ENCODE data around the gene FAM135A. TPM values are rescaled to one million over a fixed set of nuclear protein-coding genes. Genes with fewer than 3 reads are reported as not detected.

Gene FAM135A
- total and polyA plus RNA-seq, 2 of the 8 experiments (the other 6 are each of a cell fraction or from before 2014, with no cell fraction given), result 17.4 to 35.7 TPM

DNA sequence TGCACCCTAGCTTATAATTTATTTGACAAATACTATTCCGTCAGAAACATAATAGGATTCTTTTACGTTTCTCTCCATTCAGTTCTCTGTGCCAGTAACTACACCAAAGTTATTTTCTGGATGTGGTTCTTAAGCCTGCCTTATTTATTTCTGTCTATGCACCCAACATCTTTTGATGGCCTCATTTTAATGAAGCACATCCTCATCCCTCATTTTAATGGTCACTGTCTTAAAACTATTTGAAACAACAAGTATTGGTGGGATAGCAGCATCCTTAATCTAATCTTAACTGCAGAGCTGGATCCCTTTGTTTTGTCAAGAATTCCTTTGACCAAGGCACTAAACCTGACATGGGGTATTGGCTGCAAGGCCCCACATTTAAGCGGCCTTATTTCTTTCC, 11.0 kb downstream of the FAM135A start:
- POLR2A ChIA-PET (ENCODE audit: partially characterized antibody), result interaction anchor here (2.9 kb wide), 1 partner anchor 12 kb away, joined by 10 read pairs; the partner anchor contains the start of gene FAM135A

More for the DNA sequence above, 11.0 kb downstream of the FAM135A start:
- Histone ChIP-seq H3K23ac (ENCODE audit: insufficient read length) (no peak overlapping the region), H2BK20ac (ENCODE audit: low read length) (no peak overlapping the region), H4K91ac (replicated peaks; ENCODE audit: insufficient read length, low read length) (no peak overlapping the region), H3K56ac (replicated peaks; ENCODE audit: insufficient read length, low read depth, low read length) (no peak overlapping the region), H2BK15ac (ENCODE audit: low read length) (no peak overlapping the region), H3K36me3 (ENCODE audit: control insufficient read depth in 2 of 4, insufficient read depth in 4 of 4, low read length in 3 of 4) (peaks cover 2 to 23% (median 10%) of the 10 kb centered on the region in 4 experiments; a peak in 5 of 8 replicates), H3K23me2 (ENCODE audit: low read depth, low read length) (no peaks in the 10 kb centered on the region), H2AK5ac (ENCODE audit: low read depth, low read length) (no peak overlapping the region), H3K9me3 (ENCODE audit: insufficient read depth in 2 of 2, low read depth in 1 of 2, low read length in 1 of 2) (no peaks in the 10 kb centered on the region), H4K5ac (ENCODE audit: insufficient read length, low read depth, low read length) (no peak overlapping the region), H3K79me1 (ENCODE audit: low read depth, low read length) (peaks cover 6% of the 10 kb centered on the region), H2BK12ac (ENCODE audit: low read depth, low read length) (no peak overlapping the region), H2AFZ (ENCODE audit: low read length) (no peak overlapping the region), H4K8ac (ENCODE audit: extremely low read depth, insufficient read depth, low read length) (no peak overlapping the region), H3K18ac (ENCODE audit: extremely low read depth, low read length) (no peak overlapping the region), H3K14ac (ENCODE audit: insufficient read length) (no peak overlapping the region), H2BK5ac (ENCODE audit: low read depth, low read length) (no peak overlapping the region), H3K4me2 (ENCODE audit: insufficient read depth in 1 of 2, low read depth in 2 of 2, low read length in 2 of 2) (no peak overlapping the region), H3K79me2 (ENCODE audit: control insufficient read depth in 1 of 2, insufficient read depth in 2 of 2, low read length in 2 of 2) (peaks cover 3 to 61% of the 10 kb centered on the region in 2 experiments; a peak in 3 of 4 replicates), H3K4ac (replicated peaks; ENCODE audit: insufficient read length, low read depth, low read length) (no peak overlapping the region), H2BK120ac (replicated peaks; ENCODE audit: low read depth, low read length) (no peak overlapping the region), H3K27ac (ENCODE audit: low read depth, low read length) (no peak overlapping the region), H3K9ac (replicated peaks in 1 of 4; ENCODE audit: extremely low read depth in 1 of 4, low read depth in 3 of 4, low read length in 3 of 4) (no peak overlapping the region), H4K20me1 (replicated peaks in 1 of 2; ENCODE audit: control insufficient read depth in 1 of 2, insufficient read depth in 2 of 2, low read length in 2 of 2) (peaks cover 0 to 2% of the 10 kb centered on the region in 2 experiments), H3K27me3 (replicated peaks in 1 of 4; ENCODE audit: control insufficient read depth in 3 of 4, extremely low read depth in 1 of 4, insufficient read depth in 3 of 4, low read length in 3 of 4) (no peaks in the 10 kb centered on the region), H3K4me1 (replicated peaks in 1 of 4; ENCODE audit: control insufficient read depth in 3 of 4, insufficient read depth in 4 of 4, low read length in 3 of 4) (no peaks in the 10 kb centered on the region), H3K4me3 (ENCODE audit: extremely low read depth in 1 of 4, insufficient read depth in 2 of 4, low read depth in 3 of 4, low read length in 4 of 4) (no peak overlapping the region)
- TF ChIP-seq SRF (IDR thresholded peaks at IDR 0.05; ENCODE audit: low read depth, low read length) (no peak), SUZ12 (IDR thresholded peaks at IDR 0.05; ENCODE audit: low read length) (no peak), CHD1 (IDR thresholded peaks at IDR 0.05; ENCODE audit: low read depth, low read length) (no peak), TBP (IDR thresholded peaks at IDR 0.05; ENCODE audit: low read depth, low read length) (no peak), GABPA (IDR thresholded peaks at IDR 0.05; ENCODE audit: borderline replicate concordance, insufficient read depth, low read length) (no peak), EZH2 (IDR thresholded peaks at IDR 0.05; ENCODE audit: low read depth, low read length, severe bottlenecking) (no peak), RAD21 (IDR thresholded peaks at IDR 0.05 in 1 of 2, conservative IDR thresholded peaks at IDR 0.05 in 1 of 2; ENCODE audit: low read depth in 2 of 2, low read length in 2 of 2) (no peak)
- DNase-seq (ENCODE audit: low read depth in 1 of 2, low spot score in 2 of 2) (no peak), FAIRE-seq (no peak)
- 91% methylated on average over 3 of the region's 3 CpGs; no CpG with 5 or more reads in 1 of the 2 experiments for WGBS, 2 experiments (ENCODE audit: extremely low coverage in 1 of 2, insufficient coverage in 1 of 2, insufficient read length in 1 of 2, insufficient replicate concordance in 2 of 2, low coverage in 1 of 2, low lambda C conversion rate in 2 of 2, missing lambda C conversion rate in 1 of 2)
- CTCF ChIA-PET (ENCODE audit: partially characterized antibody), result no interaction called here

Data from H1 (cell line).